SKM-1 (cell line): ENCODE measurements around the gene CRACR2A.

Experiments used
- DNase-seq: peaks from one replicate; lab custom pipeline; 2025; ENCODE audit not compliant: unreplicated experiment; lab: John Stamatoyannopoulos, UW

Gene CRACR2A

GRCh38 chr12:3752741-3753486, at the start of gene CRACR2A:
Gene CRACR2A (minus strand): TSS chr12:3753109. CDS start chr12:3696999, 56,110 bp downstream.
- DNase-seq = no peak

- DNase-seq = no peak
These were observed 44.7 kb upstream of the CRACR2A start for GRCh38 chr12:3797531-3798048.

GRCh38 chr12:3795492-3796133, 42.7 kb upstream of the CRACR2A start:
- no peak for DNase-seq

- DNase-seq = no peak
These were observed 42.2 kb upstream of the CRACR2A start for GRCh38 chr12:3795066-3795465.

GRCh38 chr12:3792623-3793288, 39.8 kb upstream of the CRACR2A start:
- DNase-seq = no peak

GRCh38 chr12:3791256-3791874, 38.5 kb upstream of the CRACR2A start:
- DNase-seq = no peak

GRCh38 chr12:3790642-3791041, 37.7 kb upstream of the CRACR2A start:
- no peak for DNase-seq

- no peak for DNase-seq
These were observed 36.9 kb upstream of the CRACR2A start for GRCh38 chr12:3789838-3790237.

GRCh38 chr12:3777206-3777809, 24.4 kb upstream of the CRACR2A start:
- no peak for DNase-seq

- DNase-seq = no peak
These were observed 22.6 kb upstream of the CRACR2A start for GRCh38 chr12:3775385-3776035.

GRCh38 chr12:3772380-3772779, 19.5 kb upstream of the CRACR2A start:
- DNase-seq = no peak

GRCh38 chr12:3771853-3772252, 18.9 kb upstream of the CRACR2A start:
- no peak for DNase-seq

- DNase-seq = no peak
These were observed 18.0 kb upstream of the CRACR2A start for GRCh38 chr12:3770891-3771290.

- no peak for DNase-seq
These were observed 16.1 kb upstream of the CRACR2A start for GRCh38 chr12:3768911-3769447.

- DNase-seq = no peak
These were observed 8.3 kb upstream of the CRACR2A start for GRCh38 chr12:3761116-3761735.

GRCh38 chr12:3759878-3760277, 7.0 kb upstream of the CRACR2A start:
- DNase-seq = no peak

GRCh38 chr12:3757261-3757660, 4.4 kb upstream of the CRACR2A start:
- no peak for DNase-seq

- DNase-seq = no peak
These were observed 3.0 kb upstream of the CRACR2A start for GRCh38 chr12:3755898-3756297.

GRCh38 chr12:3753544-3754284, 805 bp upstream of the CRACR2A start:
- no peak for DNase-seq
